OCI-LY3 (cell line): ENCODE results near the gene PSME1.

ENCODE experiments used
- EZH2phosphoT487 ChIP-seq: fragments of 200-600 bp; shearing (Covaris generic); IDR thresholded peaks from 2 replicates; pipeline ENCODE4 v1.6.1; 2018; ENCODE audit warnings: antibody characterized with exemption, mixed run types, low read depth
- TF ChIP-seq, protein P1 (sequence below): fragments of 200-600, 300-600 bp; sonication (generic); IDR thresholded peaks from 2 replicates; pipeline ENCODE4 v1.5.1; 2014; ENCODE audit warnings: antibody characterized with exemption, low read length, low read depth

DNA sequence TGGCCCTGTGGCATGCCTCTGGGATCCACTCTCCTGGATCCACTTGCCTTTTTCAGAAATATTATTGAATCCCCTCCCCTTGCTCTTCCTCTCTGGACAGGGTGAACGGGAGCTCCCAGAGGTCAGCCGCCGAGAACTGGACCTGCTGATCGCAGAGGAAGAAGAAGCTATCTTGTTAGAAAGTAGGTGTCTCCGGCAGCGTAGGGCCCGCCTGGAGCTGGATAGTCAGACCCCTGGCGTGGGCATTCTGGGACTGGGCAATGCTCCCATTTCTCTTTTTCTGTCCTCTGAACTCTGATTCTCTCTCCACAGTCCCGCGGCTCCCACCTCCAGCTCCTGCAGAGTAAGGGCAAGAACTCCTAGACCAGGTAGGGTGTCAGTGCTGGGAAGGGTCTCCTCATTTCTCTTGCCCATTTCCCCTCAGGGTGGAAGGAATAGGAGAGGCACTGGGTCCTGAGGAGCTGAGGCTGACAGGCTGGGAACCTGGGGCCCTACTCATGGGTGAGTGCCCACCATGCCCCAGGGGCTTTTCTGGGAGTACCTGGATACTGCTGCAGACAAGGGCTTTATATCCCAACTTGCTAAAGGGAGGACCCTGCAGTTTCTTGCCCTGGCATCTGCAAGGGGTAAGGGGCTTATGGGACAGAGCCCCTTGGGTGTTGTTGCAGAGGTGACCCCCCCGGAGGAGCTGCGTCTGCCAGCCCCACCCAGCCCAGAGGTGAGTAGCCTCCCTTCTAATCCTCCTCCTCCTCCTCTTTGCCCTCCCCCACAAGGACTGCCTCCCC lies 41.2 kb downstream of the PSME1 start:
- TF ChIP-seq, protein P1, sequence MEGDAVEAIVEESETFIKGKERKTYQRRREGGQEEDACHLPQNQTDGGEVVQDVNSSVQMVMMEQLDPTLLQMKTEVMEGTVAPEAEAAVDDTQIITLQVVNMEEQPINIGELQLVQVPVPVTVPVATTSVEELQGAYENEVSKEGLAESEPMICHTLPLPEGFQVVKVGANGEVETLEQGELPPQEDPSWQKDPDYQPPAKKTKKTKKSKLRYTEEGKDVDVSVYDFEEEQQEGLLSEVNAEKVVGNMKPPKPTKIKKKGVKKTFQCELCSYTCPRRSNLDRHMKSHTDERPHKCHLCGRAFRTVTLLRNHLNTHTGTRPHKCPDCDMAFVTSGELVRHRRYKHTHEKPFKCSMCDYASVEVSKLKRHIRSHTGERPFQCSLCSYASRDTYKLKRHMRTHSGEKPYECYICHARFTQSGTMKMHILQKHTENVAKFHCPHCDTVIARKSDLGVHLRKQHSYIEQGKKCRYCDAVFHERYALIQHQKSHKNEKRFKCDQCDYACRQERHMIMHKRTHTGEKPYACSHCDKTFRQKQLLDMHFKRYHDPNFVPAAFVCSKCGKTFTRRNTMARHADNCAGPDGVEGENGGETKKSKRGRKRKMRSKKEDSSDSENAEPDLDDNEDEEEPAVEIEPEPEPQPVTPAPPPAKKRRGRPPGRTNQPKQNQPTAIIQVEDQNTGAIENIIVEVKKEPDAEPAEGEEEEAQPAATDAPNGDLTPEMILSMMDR, result no peak
- no peak for TF ChIP-seq EZH2phosphoT487
